ENCODE results near the gene PDRG1. TPM values are rescaled to one million over a fixed set of nuclear protein-coding genes. Genes with fewer than 3 reads are reported as not detected.

Gene PDRG1
- total RNA-seq, 1 experiment from 2014 or later: 24.3 TPM

DNA sequence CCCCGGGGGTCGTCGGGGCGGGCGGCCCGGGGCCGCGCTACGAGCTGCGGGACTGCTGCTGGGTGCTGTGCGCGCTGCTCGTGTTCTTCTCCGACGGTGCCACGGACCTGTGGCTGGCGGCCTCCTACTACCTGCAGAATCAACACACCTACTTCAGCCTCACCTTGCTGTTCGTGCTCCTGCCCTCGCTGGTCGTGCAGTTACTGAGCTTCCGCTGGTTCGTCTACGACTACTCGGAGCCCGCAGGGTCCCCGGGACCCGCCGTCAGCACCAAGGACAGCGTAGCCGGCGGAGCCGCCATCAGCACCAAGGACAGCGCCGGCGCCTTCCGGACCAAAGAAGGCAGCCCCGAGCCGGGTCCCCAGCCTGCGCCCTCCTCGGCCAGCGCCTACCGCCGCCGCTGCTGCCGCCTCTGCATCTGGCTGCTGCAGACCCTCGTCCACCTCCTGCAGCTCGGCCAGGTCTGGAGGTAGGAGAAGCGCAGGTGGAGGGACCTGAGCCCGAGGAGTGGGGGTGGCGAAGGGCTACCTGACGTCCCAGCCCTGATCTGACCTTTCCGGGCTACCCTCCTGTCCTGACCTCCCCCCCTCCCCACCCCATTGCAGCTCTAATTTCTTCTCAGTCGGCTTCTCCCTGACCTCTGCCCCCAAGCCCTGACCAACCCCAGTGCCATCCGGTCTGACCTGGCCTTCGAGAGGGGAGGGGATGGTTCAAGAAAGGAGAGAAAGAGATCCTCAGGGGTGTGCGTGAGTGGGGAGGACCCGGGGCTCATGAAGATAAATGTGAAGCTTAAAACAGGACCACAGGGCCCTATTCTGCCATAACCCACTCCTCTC is 16.7 kb upstream of the PDRG1 start:
- Histone ChIP-seq H3K4me3 (ENCODE audit: low read depth, low read length, poor library complexity, severe bottlenecking) (no peak overlapping the region), H3K27me3 (replicated peaks; ENCODE audit: insufficient read depth, low read depth, low read length, poor library complexity) (peaks cover 69% of the 10 kb centered on the region), H3K9me3 (ENCODE audit: low read depth, low read length, poor library complexity, severe bottlenecking) (no peaks in the 10 kb centered on the region), H3K27ac (ENCODE audit: low read depth, low read length, poor library complexity, severe bottlenecking) (no peak overlapping the region), H3K36me3 (ENCODE audit: insufficient read depth, low read length, poor library complexity, severe bottlenecking) (no peaks in the 10 kb centered on the region), H3K4me1 (ENCODE audit: insufficient read depth, low read length, poor library complexity, severe bottlenecking) (no peaks in the 10 kb centered on the region)
- intact Hi-C loops (cut with micrococcal nuclease; ENCODE audit: unreplicated experiment): no loop called here
- ChIA-PET POLR2A (ENCODE audit: low non-redundant PET) (no interaction called here), CTCF (no interaction called here)
- no TSS peak for BruUV-seq (replicated peaks)
- no peak for TF ChIP-seq EZH2 (IDR thresholded peaks at IDR 0.05; ENCODE audit: borderline replicate concordance, low read depth, low read length, poor library complexity, severe bottlenecking)
- DNase-seq (ENCODE audit: low spot score): peak; percentile 79

DNA sequence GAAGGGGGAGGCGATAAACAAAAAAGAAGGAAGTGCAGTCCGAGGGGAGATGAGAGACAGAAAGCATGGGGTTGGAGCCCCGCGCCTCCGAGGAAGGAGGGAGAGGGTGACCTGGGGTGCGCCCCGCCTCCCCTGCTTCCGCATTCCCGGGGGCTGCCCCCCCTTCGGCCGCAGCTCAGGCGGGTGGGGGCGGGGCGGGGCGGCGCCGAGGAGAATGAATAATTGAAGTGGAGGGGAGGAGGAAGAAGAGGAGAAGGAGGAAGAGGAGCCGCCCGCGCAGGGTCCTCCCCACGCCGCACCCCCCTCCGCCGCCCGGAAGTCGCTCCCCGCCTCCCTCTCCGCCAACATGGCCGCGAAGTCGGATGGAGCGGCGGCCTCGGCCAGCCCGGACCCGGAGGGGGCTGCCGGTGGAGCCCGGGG is 16.0 kb upstream of the PDRG1 start, which contains the start of gene XKR7:
Gene XKR7 (plus strand): TSS at position 322 of the 420 bp plus-strand sequence. CDS start 25 bp downstream, at position 347.
- intact Hi-C loops (cut with micrococcal nuclease; ENCODE audit: unreplicated experiment): no loop called here

DNA sequence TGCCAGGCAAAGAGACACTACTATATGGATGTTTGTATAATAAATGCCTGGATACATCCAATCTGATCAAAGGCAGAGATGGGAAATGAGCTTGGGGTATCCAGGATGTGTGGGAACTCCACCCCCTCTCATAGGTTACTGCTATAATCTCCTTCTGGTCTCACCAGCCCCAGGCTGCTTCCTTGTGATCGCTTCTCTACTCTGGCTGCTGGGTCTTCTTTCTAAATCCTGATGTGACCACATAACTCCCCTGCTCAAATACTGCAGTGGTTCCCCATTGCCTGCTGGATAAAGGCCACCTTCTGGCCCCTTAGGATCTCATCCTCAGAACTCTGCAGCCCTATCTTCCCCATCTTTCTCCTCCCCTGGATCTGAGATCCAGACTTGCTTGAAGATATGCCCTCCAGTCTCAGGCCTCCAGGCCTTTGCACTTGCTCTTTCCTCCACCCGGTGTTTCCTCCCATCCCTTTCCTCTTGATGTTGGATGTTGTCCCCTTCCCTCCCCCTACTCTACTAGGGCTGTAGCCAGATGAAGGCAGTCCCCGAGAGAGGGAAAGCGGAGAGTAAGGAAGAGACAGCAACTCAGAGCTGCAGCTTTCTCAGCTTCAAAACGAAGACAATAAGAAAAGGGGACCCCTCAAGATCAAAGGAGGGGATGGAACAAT is 15.3 kb upstream of the PDRG1 start:
- H3K9me3 ChIP-seq (ENCODE audit: low read depth, low read length, poor library complexity, severe bottlenecking): no peaks in the 10 kb centered on the region
- no peak overlapping the region for H3K27ac ChIP-seq (ENCODE audit: low read depth, low read length, poor library complexity, severe bottlenecking)
- H3K36me3 ChIP-seq (ENCODE audit: insufficient read depth, low read length, poor library complexity, severe bottlenecking): no peaks in the 10 kb centered on the region
- ChIA-PET POLR2A (ENCODE audit: low non-redundant PET) (no interaction called here), CTCF (no interaction called here)
- peaks cover 78% of the 10 kb centered on the region for H3K27me3 ChIP-seq (replicated peaks; ENCODE audit: insufficient read depth, low read depth, low read length, poor library complexity)
- no peak overlapping the region for H3K4me3 ChIP-seq (ENCODE audit: low read depth, low read length, poor library complexity, severe bottlenecking)
- no peak for TF ChIP-seq EZH2 (IDR thresholded peaks at IDR 0.05; ENCODE audit: borderline replicate concordance, low read depth, low read length, poor library complexity, severe bottlenecking)
- TF ChIP-seq, protein P1, sequence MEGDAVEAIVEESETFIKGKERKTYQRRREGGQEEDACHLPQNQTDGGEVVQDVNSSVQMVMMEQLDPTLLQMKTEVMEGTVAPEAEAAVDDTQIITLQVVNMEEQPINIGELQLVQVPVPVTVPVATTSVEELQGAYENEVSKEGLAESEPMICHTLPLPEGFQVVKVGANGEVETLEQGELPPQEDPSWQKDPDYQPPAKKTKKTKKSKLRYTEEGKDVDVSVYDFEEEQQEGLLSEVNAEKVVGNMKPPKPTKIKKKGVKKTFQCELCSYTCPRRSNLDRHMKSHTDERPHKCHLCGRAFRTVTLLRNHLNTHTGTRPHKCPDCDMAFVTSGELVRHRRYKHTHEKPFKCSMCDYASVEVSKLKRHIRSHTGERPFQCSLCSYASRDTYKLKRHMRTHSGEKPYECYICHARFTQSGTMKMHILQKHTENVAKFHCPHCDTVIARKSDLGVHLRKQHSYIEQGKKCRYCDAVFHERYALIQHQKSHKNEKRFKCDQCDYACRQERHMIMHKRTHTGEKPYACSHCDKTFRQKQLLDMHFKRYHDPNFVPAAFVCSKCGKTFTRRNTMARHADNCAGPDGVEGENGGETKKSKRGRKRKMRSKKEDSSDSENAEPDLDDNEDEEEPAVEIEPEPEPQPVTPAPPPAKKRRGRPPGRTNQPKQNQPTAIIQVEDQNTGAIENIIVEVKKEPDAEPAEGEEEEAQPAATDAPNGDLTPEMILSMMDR (conservative IDR thresholded peaks at IDR 0.05; ENCODE audit: low read depth, low read length): no peak
- H3K4me1 ChIP-seq (ENCODE audit: insufficient read depth, low read length, poor library complexity, severe bottlenecking): no peaks in the 10 kb centered on the region
- BruUV-seq (replicated peaks): no TSS peak
- intact Hi-C loops (cut with micrococcal nuclease; ENCODE audit: unreplicated experiment): no loop called here
- no peak for DNase-seq (ENCODE audit: low spot score)

More for the DNA sequence above, 16.0 kb upstream of the PDRG1 start, which contains the start of gene XKR7:
- Histone ChIP-seq H3K4me3 (ENCODE audit: low read depth, low read length, poor library complexity, severe bottlenecking) (peak within 1 kb of the TSS; percentile 23), H3K36me3 (ENCODE audit: insufficient read depth, low read length, poor library complexity, severe bottlenecking) (no peaks in the 10 kb centered on the region), H3K4me1 (ENCODE audit: insufficient read depth, low read length, poor library complexity, severe bottlenecking) (no peaks in the 10 kb centered on the region), H3K27ac (ENCODE audit: low read depth, low read length, poor library complexity, severe bottlenecking) (no peak within 1 kb of the TSS), H3K27me3 (replicated peaks; ENCODE audit: insufficient read depth, low read depth, low read length, poor library complexity) (peaks cover 76% of the 10 kb centered on the region), H3K9me3 (ENCODE audit: low read depth, low read length, poor library complexity, severe bottlenecking) (no peaks in the 10 kb centered on the region)
- TF ChIP-seq, protein P1 (conservative IDR thresholded peaks at IDR 0.05; ENCODE audit: low read depth, low read length): no peak
- no peak for TF ChIP-seq EZH2 (IDR thresholded peaks at IDR 0.05; ENCODE audit: borderline replicate concordance, low read depth, low read length, poor library complexity, severe bottlenecking)
- DNase-seq (ENCODE audit: low spot score): no peak
- CTCF ChIA-PET: no interaction called here
- POLR2A ChIA-PET (ENCODE audit: low non-redundant PET): no interaction called here
- no TSS peak for BruUV-seq (replicated peaks)

All from A673 (cell line).